H9 (cell line): ENCODE data around the gene DDI2. TPM values are rescaled to one million over a fixed set of nuclear protein-coding genes. Genes with fewer than 3 reads are reported as not detected.

Source experiments
- DNase-seq: peaks from one replicate; pipeline ENCODE4 v3.0.0-alpha.2; 2017
- H2AFZ ChIP-seq: one replicate; pipeline ENCODE4 v1.6.1; 2013; ENCODE audit warnings: mild to moderate bottlenecking, low read length, control low read depth, moderate library complexity
- H2AK5ac ChIP-seq: 2 replicates; pipeline ENCODE4 v1.6.1; 2013; ENCODE audit warnings: low read length, control low read depth, mixed read lengths; ENCODE audit not compliant: insufficient read length
- H2BK120ac ChIP-seq: one replicate; pipeline ENCODE4 v1.6.1; 2013; ENCODE audit warnings: low read depth, mild to moderate bottlenecking, low read length, control low read depth, inconsistent platforms; ENCODE audit not compliant: poor library complexity, severe bottlenecking
- H2BK12ac ChIP-seq: 2 replicates; pipeline ENCODE4 v1.6.1; 2013; ENCODE audit warnings: low read length, control low read depth, mixed read lengths, low read depth; ENCODE audit not compliant: insufficient read length
- H2BK15ac ChIP-seq: 2 replicates; pipeline ENCODE4 v1.6.1; 2013; ENCODE audit warnings: low read depth, low read length, control low read depth
- H2BK20ac ChIP-seq: one replicate; pipeline ENCODE4 v1.6.1; 2013; ENCODE audit warnings: low read depth, mild to moderate bottlenecking, low read length, control low read depth, inconsistent platforms; ENCODE audit not compliant: poor library complexity, severe bottlenecking
- H2BK5ac ChIP-seq: 2 replicates; pipeline ENCODE4 v1.6.1; 2013; ENCODE audit warnings: low read length, control low read depth, mixed read lengths; ENCODE audit not compliant: insufficient read length
- H3K14ac ChIP-seq: 2 replicates; pipeline ENCODE4 v1.6.1; 2013; ENCODE audit warnings: low read length, control low read depth; ENCODE audit not compliant: insufficient read depth
- H3K18ac ChIP-seq: 2 replicates; pipeline ENCODE4 v1.6.1; 2013; ENCODE audit warnings: low read depth, mild to moderate bottlenecking, mixed read lengths, low read length, control low read depth; ENCODE audit not compliant: insufficient read length
- H3K23ac ChIP-seq: 2 replicates; pipeline ENCODE4 v1.6.1; 2013; ENCODE audit warnings: low read length, control low read depth, mixed read lengths, low read depth; ENCODE audit not compliant: insufficient read length
- H3K23me2 ChIP-seq: 2 replicates; pipeline ENCODE4 v1.6.1; 2013; ENCODE audit warnings: low read depth, mild to moderate bottlenecking, mixed read lengths, low read length, control low read depth; ENCODE audit not compliant: insufficient read length, poor library complexity, severe bottlenecking
- H3K27ac ChIP-seq: 2 replicates; pipeline ENCODE4 v1.5.1; 2013; ENCODE audit warnings: low read length, control low read depth, mixed read lengths, low read depth; ENCODE audit not compliant: insufficient read length
- H3K27me3 ChIP-seq: 2 replicates; pipeline ENCODE4 v1.6.1; 2013; ENCODE audit warnings: low read length, control low read depth, inconsistent platforms; ENCODE audit not compliant: insufficient read depth
- H3K4ac ChIP-seq: 2 replicates; pipeline ENCODE4 v1.6.1; 2013; ENCODE audit warnings: low read depth, mild to moderate bottlenecking, control low read depth, inconsistent platforms, low read length, moderate library complexity
- H3K4me1 ChIP-seq: 2 replicates; pipeline ENCODE4 v1.6.1; 2013; ENCODE audit warnings: low read length, control low read depth, inconsistent platforms; ENCODE audit not compliant: insufficient read depth
- H3K4me2 ChIP-seq: 2 replicates; pipeline ENCODE4 v1.6.1; 2013; ENCODE audit warnings: low read length, control low read depth, mixed read lengths; ENCODE audit not compliant: insufficient read length, insufficient read depth
- H3K56ac ChIP-seq: 2 replicates; pipeline ENCODE4 v1.6.1; 2013; ENCODE audit warnings: low read depth, mild to moderate bottlenecking, mixed read lengths, low read length, control low read depth; ENCODE audit not compliant: insufficient read length
- H3K79me1 ChIP-seq: 2 replicates; pipeline ENCODE4 v1.6.1; 2013; ENCODE audit warnings: low read depth, mild to moderate bottlenecking, moderate library complexity, low read length, control low read depth, inconsistent platforms; ENCODE audit not compliant: insufficient read depth, poor library complexity, severe bottlenecking
- H3K79me2 ChIP-seq: 2 replicates; pipeline ENCODE4 v1.6.1; 2013; ENCODE audit warnings: low read length, control low read depth, inconsistent platforms; ENCODE audit not compliant: insufficient read depth
- H3K9ac ChIP-seq: 2 replicates; pipeline ENCODE4 v1.6.1; 2013; ENCODE audit warnings: low read length, control low read depth, mixed read lengths; ENCODE audit not compliant: insufficient read length; ENCODE audit errors: extremely low read depth
- H3K9me3 ChIP-seq: one replicate; pipeline ENCODE4 v1.6.1; 2013; ENCODE audit warnings: low read depth, low read length, inconsistent platforms; ENCODE audit not compliant: control insufficient read depth
- H3T11ph ChIP-seq: one replicate; pipeline ENCODE4 v1.6.1; 2013; ENCODE audit warnings: mild to moderate bottlenecking, low read length, control low read depth, inconsistent platforms
- H4K20me1 ChIP-seq: one replicate; pipeline ENCODE4 v1.6.1; 2013; ENCODE audit not compliant: control insufficient read depth, insufficient read length, insufficient read depth
- H4K5ac ChIP-seq: 2 replicates; pipeline ENCODE4 v1.6.1; 2013; ENCODE audit warnings: low read depth, mild to moderate bottlenecking, mixed read lengths, low read length, control low read depth; ENCODE audit not compliant: insufficient read length
- H4K8ac ChIP-seq: replicated peaks from 2 replicates; pipeline ENCODE4 v1.6.1; 2013; ENCODE audit warnings: low read length, control low read depth, mixed read lengths, low read depth; ENCODE audit not compliant: insufficient read length
- H4K91ac ChIP-seq: 2 replicates; pipeline ENCODE4 v1.6.1; 2013; ENCODE audit warnings: low read depth, mild to moderate bottlenecking, moderate library complexity, mixed read lengths, low read length, control low read depth; ENCODE audit not compliant: insufficient read length
- H3K27ac Mint-ChIP-seq, 3 experiments: 2 replicates in 2 of 3; 3 replicates in 1 of 3; pipeline ENCODE4 v1.8.0; 2020 to 2021; ENCODE audit warnings: mixed read lengths in 3 of 3, mild to moderate bottlenecking in 1 of 3, moderate library complexity in 1 of 3
- H3K27me3 Mint-ChIP-seq: 2 replicates; pipeline ENCODE4 v1.8.0; 2021; ENCODE audit warnings: low read depth, mild to moderate bottlenecking, moderate library complexity, mixed read lengths
- H3K36me3 Mint-ChIP-seq, 3 experiments: 2 replicates in 2 of 3; 3 replicates in 1 of 3; pipeline ENCODE4 v1.8.0; 2020 to 2021; ENCODE audit warnings: low read depth in 3 of 3, mixed read lengths in 3 of 3; ENCODE audit not compliant: insufficient read depth in 1 of 3
- H3K4me1 Mint-ChIP-seq, 2 experiments: 2 replicates each; pipeline ENCODE4 v1.8.0; 2020; ENCODE audit warnings: mixed read lengths in 2 of 2
- H3K4me3 Mint-ChIP-seq, 2 experiments: 2 replicates in 1 of 2; 3 replicates in 1 of 2; pipeline ENCODE4 v1.8.0; 2020 to 2021; ENCODE audit warnings: mild to moderate bottlenecking in 2 of 2, mixed read lengths in 2 of 2, moderate library complexity in 1 of 2
- H3K9me3 Mint-ChIP-seq, 2 experiments: 2 replicates in 1 of 2; 3 replicates in 1 of 2; pipeline ENCODE4 v1.8.0; 2020; ENCODE audit warnings: mild to moderate bottlenecking in 2 of 2, mixed read lengths in 2 of 2, moderate library complexity in 1 of 2
- WGBS: extraction: QIAGEN DNeasy Blood & Tissue Kit; methylation state at CpG from one replicate; pipeline ENCODE4 v1.1.7; 2013; ENCODE audit warnings: missing lambda C conversion rate, low lambda C conversion rate, mixed read lengths; ENCODE audit not compliant: insufficient read length; ENCODE audit errors: extremely low coverage; 5-methylcytosine and 5-hydroxymethylcytosine counted together
- total RNA-seq: library from RNA; stranded (reverse); gene quantifications from 2 replicates; pipeline ENCODE4 v1.2.1, GENCODE V29; 2021
- TF ChIP-seq, protein P1 (sequence below): fragments of 200-600 bp; sonication (generic); conservative IDR thresholded peaks from 3 replicates; pipeline ENCODE4 v1.8.0; 2021; ENCODE audit warnings: antibody characterized with exemption, mild to moderate bottlenecking

Gene DDI2
- total RNA-seq, 1 experiment from 2014 or later: 45.0 TPM

DNA sequence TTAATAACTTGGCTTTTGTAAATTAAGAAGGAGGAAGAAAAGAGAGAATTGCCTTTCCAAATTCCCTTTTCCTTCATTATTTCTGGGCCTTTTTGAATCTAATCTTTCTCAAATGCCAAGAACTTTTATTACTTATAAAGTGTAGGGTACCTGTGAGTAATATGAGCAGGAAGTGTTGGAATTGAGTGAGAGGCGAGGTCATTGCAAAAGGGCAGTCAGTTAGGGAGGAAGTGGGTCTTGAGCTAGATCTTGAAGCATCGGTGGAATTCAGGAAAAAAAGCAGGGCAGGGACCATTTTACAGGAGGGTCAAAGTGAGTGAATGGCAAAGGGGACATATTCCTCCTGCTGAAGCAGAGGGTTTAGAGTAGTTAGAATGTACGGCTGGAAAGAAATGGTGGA, 23.4 kb downstream of the DDI2 start:
- H3K4me1 Mint-ChIP-seq: no peaks in the 10 kb centered on the region
- H3K36me3 Mint-ChIP-seq: peaks cover 47 to 88% (median 82%) of the 10 kb centered on the region in 3 experiments

More for the DNA sequence above, 23.4 kb downstream of the DDI2 start:
- Mint-ChIP-seq H3K27ac (peak overlapping the region in 2 of 3 experiments; percentile 18 to 45; a peak in 3 of 7 replicates), H3K27me3 (no peaks in the 10 kb centered on the region), H3K4me3 (no peak overlapping the region), H3K9me3 (no peaks in the 10 kb centered on the region)
- no CpG with 5 or more reads among the region's 3 CpGs for WGBS
- no peak overlapping the region for H2BK12ac ChIP-seq
- H4K20me1 ChIP-seq: no peaks in the 10 kb centered on the region
- no peak overlapping the region for H3K9ac ChIP-seq
- H2BK15ac ChIP-seq: no peak overlapping the region
- no peak overlapping the region for H3T11ph ChIP-seq
- no peaks in the 10 kb centered on the region for H3K9me3 ChIP-seq
- no peak overlapping the region for H3K18ac ChIP-seq
- H4K5ac ChIP-seq: no peak overlapping the region
- no peak overlapping the region for H2AFZ ChIP-seq
- H3K27ac ChIP-seq: no peak overlapping the region
- no peak overlapping the region for H2BK5ac ChIP-seq
- no peak overlapping the region for H3K14ac ChIP-seq
- no peaks in the 10 kb centered on the region for H3K23me2 ChIP-seq
- no peak overlapping the region for H4K8ac ChIP-seq
- no peak for DNase-seq
- H4K91ac ChIP-seq: no peak overlapping the region
- no peak overlapping the region for H3K23ac ChIP-seq
- no peaks in the 10 kb centered on the region for H3K4me1 ChIP-seq
- H3K79me2 ChIP-seq: no peaks in the 10 kb centered on the region
- H3K4me2 ChIP-seq: no peak overlapping the region
- TF ChIP-seq, protein P1, sequence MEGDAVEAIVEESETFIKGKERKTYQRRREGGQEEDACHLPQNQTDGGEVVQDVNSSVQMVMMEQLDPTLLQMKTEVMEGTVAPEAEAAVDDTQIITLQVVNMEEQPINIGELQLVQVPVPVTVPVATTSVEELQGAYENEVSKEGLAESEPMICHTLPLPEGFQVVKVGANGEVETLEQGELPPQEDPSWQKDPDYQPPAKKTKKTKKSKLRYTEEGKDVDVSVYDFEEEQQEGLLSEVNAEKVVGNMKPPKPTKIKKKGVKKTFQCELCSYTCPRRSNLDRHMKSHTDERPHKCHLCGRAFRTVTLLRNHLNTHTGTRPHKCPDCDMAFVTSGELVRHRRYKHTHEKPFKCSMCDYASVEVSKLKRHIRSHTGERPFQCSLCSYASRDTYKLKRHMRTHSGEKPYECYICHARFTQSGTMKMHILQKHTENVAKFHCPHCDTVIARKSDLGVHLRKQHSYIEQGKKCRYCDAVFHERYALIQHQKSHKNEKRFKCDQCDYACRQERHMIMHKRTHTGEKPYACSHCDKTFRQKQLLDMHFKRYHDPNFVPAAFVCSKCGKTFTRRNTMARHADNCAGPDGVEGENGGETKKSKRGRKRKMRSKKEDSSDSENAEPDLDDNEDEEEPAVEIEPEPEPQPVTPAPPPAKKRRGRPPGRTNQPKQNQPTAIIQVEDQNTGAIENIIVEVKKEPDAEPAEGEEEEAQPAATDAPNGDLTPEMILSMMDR: no peak
- H3K79me1 ChIP-seq: peaks cover 2% of the 10 kb centered on the region
- no peaks in the 10 kb centered on the region for H3K27me3 ChIP-seq
- no peak overlapping the region for H2AK5ac ChIP-seq
- H2BK20ac ChIP-seq: no peak overlapping the region
- no peak overlapping the region for H2BK120ac ChIP-seq
- no peak overlapping the region for H3K4ac ChIP-seq
- no peak overlapping the region for H3K56ac ChIP-seq
